ENCODE measurements around the gene MORN5. TPM values are rescaled to one million over a fixed set of nuclear protein-coding genes. Genes with fewer than 3 reads are reported as not detected.

The MORN5 gene
- polyA plus RNA-seq, 1 experiment: not detected

DNA sequence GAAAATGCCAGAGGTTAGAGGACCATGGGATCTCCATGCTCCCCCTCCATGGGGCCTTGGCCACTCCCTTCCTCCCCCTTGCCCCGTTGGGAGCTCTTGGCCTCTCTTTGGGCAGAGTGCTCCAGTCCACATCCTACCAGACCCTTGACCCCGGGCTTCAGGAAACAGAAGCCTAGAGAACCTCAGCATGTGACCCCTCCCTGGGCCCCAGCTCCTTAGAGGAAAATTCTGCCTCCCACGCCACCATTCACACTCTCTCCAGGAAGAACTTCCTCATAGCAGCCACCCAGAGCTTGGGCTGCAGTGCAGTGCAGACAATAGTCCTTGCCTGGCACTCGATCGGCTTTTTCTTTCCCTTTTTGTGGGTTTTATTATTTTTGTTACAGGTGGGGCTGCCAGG lies 63.1 kb downstream of the MORN5 start:
- Histone ChIP-seq H3K27ac (ENCODE audit: low read depth, low read length) (no peak overlapping the region), H3K9me3 (ENCODE audit: control insufficient read depth, insufficient read depth, low read length) (peaks cover 5% of the 10 kb centered on the region; the same call in 1 of the 2 replicates), H3K4me3 (ENCODE audit: low read depth, low read length) (no peak overlapping the region), H3K27me3 (ENCODE audit: control insufficient read depth, insufficient read depth, low read length) (peaks cover 99% of the 10 kb centered on the region)
- CTCF ChIA-PET: interaction anchor here (0.9 kb wide), 1 partner anchor 124 kb away, joined by 5 read pairs; no protein-coding TSS in a partner anchor
- POLR2A ChIA-PET: no interaction called here
- no peak for DNase-seq (ENCODE audit: low read depth, low spot score)
- TF ChIP-seq, protein P1, sequence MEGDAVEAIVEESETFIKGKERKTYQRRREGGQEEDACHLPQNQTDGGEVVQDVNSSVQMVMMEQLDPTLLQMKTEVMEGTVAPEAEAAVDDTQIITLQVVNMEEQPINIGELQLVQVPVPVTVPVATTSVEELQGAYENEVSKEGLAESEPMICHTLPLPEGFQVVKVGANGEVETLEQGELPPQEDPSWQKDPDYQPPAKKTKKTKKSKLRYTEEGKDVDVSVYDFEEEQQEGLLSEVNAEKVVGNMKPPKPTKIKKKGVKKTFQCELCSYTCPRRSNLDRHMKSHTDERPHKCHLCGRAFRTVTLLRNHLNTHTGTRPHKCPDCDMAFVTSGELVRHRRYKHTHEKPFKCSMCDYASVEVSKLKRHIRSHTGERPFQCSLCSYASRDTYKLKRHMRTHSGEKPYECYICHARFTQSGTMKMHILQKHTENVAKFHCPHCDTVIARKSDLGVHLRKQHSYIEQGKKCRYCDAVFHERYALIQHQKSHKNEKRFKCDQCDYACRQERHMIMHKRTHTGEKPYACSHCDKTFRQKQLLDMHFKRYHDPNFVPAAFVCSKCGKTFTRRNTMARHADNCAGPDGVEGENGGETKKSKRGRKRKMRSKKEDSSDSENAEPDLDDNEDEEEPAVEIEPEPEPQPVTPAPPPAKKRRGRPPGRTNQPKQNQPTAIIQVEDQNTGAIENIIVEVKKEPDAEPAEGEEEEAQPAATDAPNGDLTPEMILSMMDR (IDR thresholded peaks at IDR 0.05; ENCODE audit: low read depth, low read length): no peak

DNA sequence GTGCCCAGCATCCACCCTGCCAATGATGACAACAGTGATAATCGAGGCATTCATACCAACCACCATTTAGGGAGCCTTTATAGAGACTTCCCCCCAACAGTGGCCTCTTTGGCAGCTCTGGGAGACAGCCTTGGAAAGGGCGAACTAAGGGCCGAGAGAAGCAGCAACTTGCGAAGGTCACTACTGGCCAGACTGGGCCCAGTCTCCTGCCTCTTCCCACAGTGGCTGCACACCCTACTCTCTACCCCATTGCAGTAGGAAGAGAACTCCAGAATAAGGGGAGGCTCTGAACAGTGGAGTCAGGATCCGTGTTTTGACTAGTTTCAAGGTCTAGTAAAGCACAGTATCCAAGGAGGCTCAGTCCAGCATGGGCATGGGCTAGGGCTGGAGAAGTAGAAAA lies 63.7 kb downstream of the MORN5 start:
- POLR2A ChIA-PET: no interaction called here
- H3K27me3 ChIP-seq (ENCODE audit: control insufficient read depth, insufficient read depth, low read length): peaks cover 96% of the 10 kb centered on the region
- TF ChIP-seq, protein P1 (IDR thresholded peaks at IDR 0.05; ENCODE audit: low read depth, low read length): no peak
- DNase-seq (ENCODE audit: low read depth, low spot score): no peak
- no peak overlapping the region for H3K4me3 ChIP-seq (ENCODE audit: low read depth, low read length)
- CTCF ChIA-PET: no interaction called here
- H3K27ac ChIP-seq (ENCODE audit: low read depth, low read length): no peak overlapping the region
- H3K9me3 ChIP-seq (ENCODE audit: control insufficient read depth, insufficient read depth, low read length): peaks cover 5% of the 10 kb centered on the region; the same call in 1 of the 2 replicates

DNA sequence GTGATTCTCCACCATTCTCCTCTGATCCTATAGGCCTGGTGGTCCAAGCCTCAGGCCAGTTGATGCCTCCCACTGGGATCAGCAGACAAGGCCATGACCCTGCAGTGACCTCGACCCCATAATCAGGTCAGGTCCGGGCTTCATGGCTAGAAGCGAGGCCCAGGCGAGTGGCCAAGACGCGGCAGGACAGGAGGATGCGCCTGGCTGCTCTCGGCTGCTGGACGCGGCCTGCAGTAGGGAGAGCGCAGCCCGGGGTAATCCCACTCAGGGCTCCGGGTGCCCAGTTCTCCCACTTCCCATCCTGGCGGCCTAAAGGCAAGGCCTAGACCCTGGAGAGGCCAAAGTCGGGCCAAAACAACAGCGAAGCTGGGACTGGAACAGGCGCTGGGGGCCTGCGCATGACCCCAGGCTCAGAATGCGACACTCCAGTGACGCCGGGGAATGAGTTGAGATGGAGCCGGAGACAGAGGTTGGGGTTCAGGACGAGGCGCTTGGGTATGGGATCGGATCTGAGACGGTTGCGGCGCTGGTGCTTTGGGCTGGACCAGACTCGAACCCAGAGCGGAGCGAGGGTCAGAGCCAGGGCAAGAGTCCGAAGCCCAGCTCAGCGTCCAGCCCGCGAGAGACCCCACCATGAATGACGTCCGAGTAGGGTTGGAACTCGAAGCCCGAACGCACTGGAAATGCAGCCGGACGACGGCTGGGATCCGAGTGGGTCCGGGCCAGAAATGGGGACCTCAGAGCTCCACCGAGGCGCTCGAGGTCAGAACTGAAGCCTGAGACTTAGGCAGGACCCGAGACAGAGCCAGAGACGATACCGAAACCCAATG lies 65.8 kb downstream of the MORN5 start:
- Histone ChIP-seq H3K9me3 (ENCODE audit: control insufficient read depth, insufficient read depth, low read length) (peaks cover 5% of the 10 kb centered on the region; the same call in 1 of the 2 replicates), H3K27me3 (ENCODE audit: control insufficient read depth, insufficient read depth, low read length) (peaks cover 92% of the 10 kb centered on the region), H3K4me3 (ENCODE audit: low read depth, low read length) (no peak overlapping the region), H3K27ac (ENCODE audit: low read depth, low read length) (no peak overlapping the region)
- ChIA-PET CTCF (no interaction called here), POLR2A (interaction anchor here (0.6 kb wide), 2 partner anchors 46 to 78 kb away, joined by 3 to 11 read pairs; no protein-coding TSS in a partner anchor)
- TF ChIP-seq, protein P1 (IDR thresholded peaks at IDR 0.05; ENCODE audit: low read depth, low read length): no peak
- no peak for DNase-seq (ENCODE audit: low read depth, low spot score)

DNA sequence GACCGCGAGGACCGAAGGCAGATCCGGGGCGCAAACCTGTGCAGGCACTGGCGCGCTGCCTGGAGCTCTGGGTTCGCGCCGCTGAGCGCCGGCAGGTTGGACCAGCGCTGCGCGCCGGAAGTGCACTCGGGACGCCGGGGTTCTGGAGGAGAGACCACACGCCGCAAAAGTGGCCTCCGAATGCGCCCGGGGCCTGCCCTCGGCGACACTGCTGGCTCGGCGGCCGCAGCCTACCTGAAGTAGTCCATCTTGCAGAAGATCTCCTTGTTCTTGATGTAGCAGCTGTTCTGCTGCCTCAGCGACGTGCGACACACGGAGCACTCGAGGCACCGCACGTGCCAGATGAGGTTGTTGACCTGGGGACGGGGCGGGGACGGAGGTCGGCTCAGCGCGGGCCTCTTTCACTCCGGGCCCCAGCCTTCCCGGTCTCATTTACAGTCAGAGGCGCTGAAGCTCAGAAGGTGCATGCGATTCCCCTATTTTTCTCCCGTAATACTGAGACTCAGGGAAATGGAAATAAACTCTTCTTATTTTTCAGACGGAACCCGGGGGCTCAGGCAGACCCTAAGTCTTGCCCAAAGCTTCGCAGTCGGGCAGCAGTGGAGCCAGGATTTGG lies 66.5 kb downstream of the MORN5 start:
- Histone ChIP-seq H3K9me3 (ENCODE audit: control insufficient read depth, insufficient read depth, low read length) (peaks cover 5% of the 10 kb centered on the region; the same call in 1 of the 2 replicates), H3K27me3 (ENCODE audit: control insufficient read depth, insufficient read depth, low read length) (peaks cover 87% of the 10 kb centered on the region), H3K27ac (ENCODE audit: low read depth, low read length) (no peak overlapping the region), H3K4me3 (ENCODE audit: low read depth, low read length) (no peak overlapping the region)
- no peak for DNase-seq (ENCODE audit: low read depth, low spot score)
- CTCF ChIA-PET: no interaction called here
- POLR2A ChIA-PET: interaction anchor here (0.6 kb wide), 1 partner anchor 47 kb away, joined by 3 read pairs; no protein-coding TSS in a partner anchor
- TF ChIP-seq, protein P1 (IDR thresholded peaks at IDR 0.05; ENCODE audit: low read depth, low read length): no peak

All from AG04450 (cell line).